ENCODE data around the gene AOPEP. TPM values are rescaled to one million over a fixed set of nuclear protein-coding genes. Genes with fewer than 3 reads are reported as not detected.

Gene AOPEP
- polyA plus RNA-seq, 1 donor from 2014 or later: 10.0 TPM

DNA sequence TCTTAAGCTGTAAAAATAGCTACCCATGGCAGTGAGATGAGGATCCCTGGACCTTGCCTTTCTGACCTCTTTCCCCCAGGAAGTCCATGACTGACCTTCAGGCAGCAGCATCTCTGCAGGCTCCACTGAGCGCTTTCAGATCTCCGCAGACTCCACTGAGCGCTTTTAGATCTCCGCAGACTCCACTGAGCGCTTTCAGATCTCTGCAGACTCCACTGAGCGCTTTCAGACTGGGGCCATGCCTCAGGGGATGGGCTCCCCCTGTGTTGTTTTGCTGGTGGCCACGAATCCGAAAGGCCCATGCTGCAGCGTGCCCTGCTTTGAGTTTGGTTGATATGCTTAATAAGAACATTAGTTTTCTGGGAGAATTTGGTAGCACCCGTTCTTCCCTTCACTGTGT, 336.8 kb downstream of the AOPEP start:
- H3K9ac ChIP-seq (ENCODE audit: low read length): no peak overlapping the region
- no peaks in the 10 kb centered on the region for H4K20me1 ChIP-seq (ENCODE audit: insufficient read depth)
- H3K9me3 ChIP-seq (ENCODE audit: low read length): no peaks in the 10 kb centered on the region
- H3K27me3 ChIP-seq (ENCODE audit: insufficient read depth, low read depth, low read length): no peaks in the 10 kb centered on the region
- no peak overlapping the region for H3K27ac ChIP-seq (ENCODE audit: low read length)
- TF ChIP-seq EP300 (conservative IDR thresholded peaks at IDR 0.05; ENCODE audit: poor library complexity, severe bottlenecking): no peak
- no peak for TF ChIP-seq RAD21 (conservative IDR thresholded peaks at IDR 0.05)
- no peak for TF ChIP-seq MXI1 (conservative IDR thresholded peaks at IDR 0.05; ENCODE audit: poor library complexity, severe bottlenecking)
- TF ChIP-seq EZH2 (IDR thresholded peaks at IDR 0.05; ENCODE audit: borderline replicate concordance, insufficient read depth, low read length, poor library complexity, severe bottlenecking): no peak
- TF ChIP-seq, protein P1, sequence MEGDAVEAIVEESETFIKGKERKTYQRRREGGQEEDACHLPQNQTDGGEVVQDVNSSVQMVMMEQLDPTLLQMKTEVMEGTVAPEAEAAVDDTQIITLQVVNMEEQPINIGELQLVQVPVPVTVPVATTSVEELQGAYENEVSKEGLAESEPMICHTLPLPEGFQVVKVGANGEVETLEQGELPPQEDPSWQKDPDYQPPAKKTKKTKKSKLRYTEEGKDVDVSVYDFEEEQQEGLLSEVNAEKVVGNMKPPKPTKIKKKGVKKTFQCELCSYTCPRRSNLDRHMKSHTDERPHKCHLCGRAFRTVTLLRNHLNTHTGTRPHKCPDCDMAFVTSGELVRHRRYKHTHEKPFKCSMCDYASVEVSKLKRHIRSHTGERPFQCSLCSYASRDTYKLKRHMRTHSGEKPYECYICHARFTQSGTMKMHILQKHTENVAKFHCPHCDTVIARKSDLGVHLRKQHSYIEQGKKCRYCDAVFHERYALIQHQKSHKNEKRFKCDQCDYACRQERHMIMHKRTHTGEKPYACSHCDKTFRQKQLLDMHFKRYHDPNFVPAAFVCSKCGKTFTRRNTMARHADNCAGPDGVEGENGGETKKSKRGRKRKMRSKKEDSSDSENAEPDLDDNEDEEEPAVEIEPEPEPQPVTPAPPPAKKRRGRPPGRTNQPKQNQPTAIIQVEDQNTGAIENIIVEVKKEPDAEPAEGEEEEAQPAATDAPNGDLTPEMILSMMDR (IDR thresholded peaks at IDR 0.05; ENCODE audit: poor library complexity, severe bottlenecking): no peak
- TF ChIP-seq TAF1 (IDR thresholded peaks at IDR 0.05; ENCODE audit: low read depth): no peak
- no peak for TF ChIP-seq SMC3 (conservative IDR thresholded peaks at IDR 0.05; ENCODE audit: poor library complexity)
- TF ChIP-seq POLR2AphosphoS5 (IDR thresholded peaks at IDR 0.05): no peak
- TF ChIP-seq, protein P2, sequence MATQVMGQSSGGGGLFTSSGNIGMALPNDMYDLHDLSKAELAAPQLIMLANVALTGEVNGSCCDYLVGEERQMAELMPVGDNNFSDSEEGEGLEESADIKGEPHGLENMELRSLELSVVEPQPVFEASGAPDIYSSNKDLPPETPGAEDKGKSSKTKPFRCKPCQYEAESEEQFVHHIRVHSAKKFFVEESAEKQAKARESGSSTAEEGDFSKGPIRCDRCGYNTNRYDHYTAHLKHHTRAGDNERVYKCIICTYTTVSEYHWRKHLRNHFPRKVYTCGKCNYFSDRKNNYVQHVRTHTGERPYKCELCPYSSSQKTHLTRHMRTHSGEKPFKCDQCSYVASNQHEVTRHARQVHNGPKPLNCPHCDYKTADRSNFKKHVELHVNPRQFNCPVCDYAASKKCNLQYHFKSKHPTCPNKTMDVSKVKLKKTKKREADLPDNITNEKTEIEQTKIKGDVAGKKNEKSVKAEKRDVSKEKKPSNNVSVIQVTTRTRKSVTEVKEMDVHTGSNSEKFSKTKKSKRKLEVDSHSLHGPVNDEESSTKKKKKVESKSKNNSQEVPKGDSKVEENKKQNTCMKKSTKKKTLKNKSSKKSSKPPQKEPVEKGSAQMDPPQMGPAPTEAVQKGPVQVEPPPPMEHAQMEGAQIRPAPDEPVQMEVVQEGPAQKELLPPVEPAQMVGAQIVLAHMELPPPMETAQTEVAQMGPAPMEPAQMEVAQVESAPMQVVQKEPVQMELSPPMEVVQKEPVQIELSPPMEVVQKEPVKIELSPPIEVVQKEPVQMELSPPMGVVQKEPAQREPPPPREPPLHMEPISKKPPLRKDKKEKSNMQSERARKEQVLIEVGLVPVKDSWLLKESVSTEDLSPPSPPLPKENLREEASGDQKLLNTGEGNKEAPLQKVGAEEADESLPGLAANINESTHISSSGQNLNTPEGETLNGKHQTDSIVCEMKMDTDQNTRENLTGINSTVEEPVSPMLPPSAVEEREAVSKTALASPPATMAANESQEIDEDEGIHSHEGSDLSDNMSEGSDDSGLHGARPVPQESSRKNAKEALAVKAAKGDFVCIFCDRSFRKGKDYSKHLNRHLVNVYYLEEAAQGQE (IDR thresholded peaks at IDR 0.05; ENCODE audit: borderline replicate concordance): no peak
- H3K4me2 ChIP-seq (ENCODE audit: low read length): no peak overlapping the region
- no peak overlapping the region for H2AFZ ChIP-seq (ENCODE audit: low read depth, low read length)
- no peaks in the 10 kb centered on the region for H3F3A ChIP-seq (ENCODE audit: insufficient read depth, low read length, poor library complexity, severe bottlenecking)
- no peaks in the 10 kb centered on the region for H3K36me3 ChIP-seq (ENCODE audit: insufficient read depth, low read length)
- H3K79me2 ChIP-seq (replicated peaks; ENCODE audit: insufficient read depth, low read length): no peaks in the 10 kb centered on the region
- H3K4me3 ChIP-seq (ENCODE audit: low read length): no peak overlapping the region
- H3K9me2 ChIP-seq (ENCODE audit: insufficient read depth, low read length): no peaks in the 10 kb centered on the region

DNA sequence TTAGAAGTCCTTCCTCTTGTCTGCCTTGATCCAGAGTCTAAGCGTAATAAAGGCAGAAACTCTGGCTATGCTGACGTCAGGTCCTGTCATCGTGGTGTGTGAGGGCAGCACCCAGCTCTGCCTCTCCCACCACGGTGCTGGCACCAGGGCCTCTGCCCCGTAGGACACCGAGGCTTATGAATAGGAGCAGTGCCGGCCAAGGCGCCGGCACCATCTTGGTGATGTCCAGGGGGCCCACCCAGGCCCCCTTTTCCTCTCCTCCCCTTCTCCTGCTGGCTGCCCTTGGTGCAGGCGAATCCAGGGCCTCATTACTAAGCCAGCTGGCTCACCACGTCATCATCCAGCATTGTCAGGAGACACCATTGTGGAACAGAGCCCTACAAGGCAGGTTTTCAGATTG, 338.7 kb downstream of the AOPEP start:
- no peaks in the 10 kb centered on the region for H3K9me2 ChIP-seq (ENCODE audit: insufficient read depth, low read length)
- no peak overlapping the region for H3K9ac ChIP-seq (ENCODE audit: low read length)
- H2AFZ ChIP-seq (ENCODE audit: low read depth, low read length): no peak overlapping the region
- H3K9me3 ChIP-seq (ENCODE audit: low read length): no peaks in the 10 kb centered on the region
- H3K27me3 ChIP-seq (ENCODE audit: insufficient read depth, low read depth, low read length): no peaks in the 10 kb centered on the region
- TF ChIP-seq, protein P1 (IDR thresholded peaks at IDR 0.05; ENCODE audit: poor library complexity, severe bottlenecking): no peak
- TF ChIP-seq POLR2AphosphoS5 (IDR thresholded peaks at IDR 0.05) (no peak), TAF1 (IDR thresholded peaks at IDR 0.05; ENCODE audit: low read depth) (no peak), SMC3 (conservative IDR thresholded peaks at IDR 0.05; ENCODE audit: poor library complexity) (no peak), EZH2 (IDR thresholded peaks at IDR 0.05; ENCODE audit: borderline replicate concordance, insufficient read depth, low read length, poor library complexity, severe bottlenecking) (no peak), MXI1 (conservative IDR thresholded peaks at IDR 0.05; ENCODE audit: poor library complexity, severe bottlenecking) (no peak), RAD21 (conservative IDR thresholded peaks at IDR 0.05) (no peak), EP300 (conservative IDR thresholded peaks at IDR 0.05; ENCODE audit: poor library complexity, severe bottlenecking) (no peak)
- TF ChIP-seq, protein P2 (IDR thresholded peaks at IDR 0.05; ENCODE audit: borderline replicate concordance): no peak
- H3K36me3 ChIP-seq (ENCODE audit: insufficient read depth, low read length): no peaks in the 10 kb centered on the region
- H4K20me1 ChIP-seq (ENCODE audit: insufficient read depth): no peaks in the 10 kb centered on the region
- H3K27ac ChIP-seq (ENCODE audit: low read length): no peak overlapping the region
- no peak overlapping the region for H3K4me3 ChIP-seq (ENCODE audit: low read length)
- no peaks in the 10 kb centered on the region for H3K79me2 ChIP-seq (replicated peaks; ENCODE audit: insufficient read depth, low read length)
- H3K4me2 ChIP-seq (ENCODE audit: low read length): no peak overlapping the region
- no peaks in the 10 kb centered on the region for H3F3A ChIP-seq (ENCODE audit: insufficient read depth, low read length, poor library complexity, severe bottlenecking)
